Activated T-cell treated with anti-CD3 and anti-CD28 coated beads for 1 hour (primary cell): ENCODE results near the gene LTB4R.
A peak's percentile ranks its signal among the peaks of the same experiment; 100 is the strongest.
"Not testable (repeated sequence)": the region's sequence is repeated elsewhere in the genome, so short reads cannot be mapped to it uniquely, and the experiment has no call there.

Experiments
- DNase-seq: peaks from one replicate; pipeline ENCODE4 v3.0.0-alpha.2; 2020; ENCODE audit warnings: low read depth

The LTB4R gene

GRCh38 chr14:24323341-24323740, 12.0 kb downstream of the LTB4R start:
- no peak for DNase-seq

- no peak for DNase-seq
Measured at GRCh38 chr14:24324024-24324423, 12.7 kb downstream of the LTB4R start.

- no peak for DNase-seq
Measured at GRCh38 chr14:24325041-24325530, 13.8 kb downstream of the LTB4R start.

- DNase-seq, result no peak
Measured at GRCh38 chr14:24325963-24326362, 14.7 kb downstream of the LTB4R start.

GRCh38 chr14:24327303-24327702, 16.0 kb downstream of the LTB4R start:
- DNase-seq, result no peak

- not testable (repeated sequence) for DNase-seq
Measured at GRCh38 chr14:24327914-24328313, 16.6 kb downstream of the LTB4R start.

GRCh38 chr14:24329073-24329663, 17.9 kb downstream of the LTB4R start:
- no peak for DNase-seq

GRCh38 chr14:24329736-24330135, 18.4 kb downstream of the LTB4R start:
- peak; percentile 30 for DNase-seq

GRCh38 chr14:24330973-24331674, 19.8 kb downstream of the LTB4R start:
- DNase-seq, result no peak

GRCh38 chr14:24331731-24332267, 20.5 kb downstream of the LTB4R start:
- no peak for DNase-seq

- DNase-seq, result peak; percentile 74
Measured at GRCh38 chr14:24332268-24332993, 21.1 kb downstream of the LTB4R start.

- no peak for DNase-seq
Measured at GRCh38 chr14:24334431-24335291, 23.4 kb downstream of the LTB4R start, which contains the start of gene ADCY4. TSS of gene ADCY4 (minus strand) at chr14:24335071. CDS start at chr14:24334652, 419 bp downstream.

GRCh38 chr14:24335461-24336171, 24.3 kb downstream of the LTB4R start:
- no peak for DNase-seq

- DNase-seq, result no peak
Measured at GRCh38 chr14:24337144-24337823, 26.0 kb downstream of the LTB4R start.

GRCh38 chr14:24337824-24338175, 26.5 kb downstream of the LTB4R start:
- DNase-seq, result no peak

GRCh38 chr14:24338843-24339242, 27.5 kb downstream of the LTB4R start:
- no peak for DNase-seq

GRCh38 chr14:24339284-24340151, 28.2 kb downstream of the LTB4R start, which contains the start of gene RIPK3:
TSS of gene RIPK3 (minus strand) at chr14:24339991. CDS start at chr14:24339826, 165 bp downstream.
- peak; percentile 68 for DNase-seq

GRCh38 chr14:24340606-24341005, 29.3 kb downstream of the LTB4R start:
- no peak for DNase-seq

- DNase-seq, result no peak
Measured at GRCh38 chr14:24342889-24343288, 31.6 kb downstream of the LTB4R start.
